Adrenal gland (tissue), 12 donors: Measurements from ENCODE around the gene ARL11. TPM values are rescaled to one million over a fixed set of nuclear protein-coding genes. Genes with fewer than 3 reads are reported as not detected.
"Not testable (repeated sequence)": the region's sequence is repeated elsewhere in the genome, so short reads cannot be mapped to it uniquely, and the experiment has no call there.

Experiments
- DNase-seq, 7 donors: peaks; one replicate each; pipeline ENCODE4 v3.0.0-alpha.2; 2019 to 2020
- H3K27ac ChIP-seq, 5 donors: fragments of 200-600 bp; sonication (generic) in 4 of 5; 1 replicate in 3 of 5; 2 replicates in 2 of 5; pipeline versions ENCODE4 v1.5.1 to v1.8.0; 2016 to 2020; ENCODE audit warnings: mild to moderate bottlenecking in 1 of 5
- H3K27me3 ChIP-seq: fragments of 200-600 bp; 2 replicates; pipeline ENCODE4 v1.8.0; 2021
- H3K36me3 ChIP-seq, 2 donors: fragments of 200-600 bp; replicated peaks in 1 of 2; 1 replicate in 1 of 2; 2 replicates in 1 of 2; pipeline versions ENCODE4 v1.5.1 to v1.8.0; 2018 to 2022
- H3K4me1 ChIP-seq, 2 donors: fragments of 200-600 bp; replicated peaks in 1 of 2; 1 replicate in 1 of 2; 2 replicates in 1 of 2; pipeline versions ENCODE4 v1.5.1 to v1.8.0; 2018 to 2021
- H3K4me3 ChIP-seq, 4 donors: fragments of 200-600 bp; sonication (generic) in 3 of 4; one replicate each; pipeline ENCODE4 v1.5.1; 2016 to 2018
- H3K9me3 ChIP-seq, 3 donors: fragments of 200-600 bp; sonication (generic) in 1 of 3; replicated peaks in 1 of 3; 1 replicate in 2 of 3; 2 replicates in 1 of 3; pipeline versions ENCODE4 v1.5.1 to v1.8.0; 2016 to 2021
- CTCF ChIP-seq, 6 experiments: fragments of 450-650 bp in 4 of 6; fragments of 200-600 bp in 2 of 6; sonication (generic) in 1 of 6; IDR thresholded peaks; 1 replicate in 5 of 6; 2 replicates in 1 of 6; pipeline versions ENCODE4 v1.5.1 to v1.8.0; 2016 to 2021; ENCODE audit warnings: antibody characterized with exemption in 6 of 6, mild to moderate bottlenecking in 2 of 6, moderate library complexity in 1 of 6
- POLR2A ChIP-seq, 2 donors: fragments of 450-650 bp; IDR thresholded peaks; one replicate each; pipeline ENCODE4 v1.6.1; 2017; ENCODE audit warnings: antibody characterized with exemption in 2 of 2, mild to moderate bottlenecking in 2 of 2, moderate library complexity in 1 of 2
- WGBS, 4 donors: extraction: QIAGEN DNeasy Blood & Tissue Kit in 2 of 4; methylation state at CpG; one replicate each; pipeline versions ENCODE4 v1.1.5 to v1.1.7; 2013 to 2017; 5-methylcytosine and 5-hydroxymethylcytosine counted together
- intact Hi-C, 2 donors: fragments of 100-400 bp; cut with DNase I; formaldehyde crosslinking; loops; one replicate each; pipeline versions ENCODE4 v1.14.1 to v1.15.0; 2022 to 2023
- polyA plus RNA-seq, 3 donors: library from polyadenylated mRNA; stranded (reverse); fragments of 200-250 nt in 2 of 3; fragments of 350-450 nt in 1 of 3; fragmentation: Illumina TruSeq in 1 of 3; extraction: RNeasy Lipid Tissue Mini Kit (QIAGEN cat#74804) in 1 of 3; gene quantifications; one replicate each; pipeline ENCODE4 v1.2.3, GENCODE V29; 2013 to 2014
- total RNA-seq, 9 donors: library from RNA; depleted of rRNA in 4 of 9; stranded (reverse); fragments of >200 nt in 4 of 9; fragments of 120-200 nt in 1 of 9; fragmentation: NEBNext Ultra II Directional in 1 of 9; extraction: Animal tissue kit (Norgen Biotek cat#: 25700) in 1 of 9; gene quantifications; one replicate each; pipeline versions ENCODE4 v1.1.0 to v1.2.4, GENCODE V29; 2013 to 2023
- donor health status: healthy with polysubstance abuse.
- donor health status: Bipolar disorder and iron deficiency.
- donor health status: DM: yes; HTN: yes; CAD: no.
- donor health status: DM: no; HTN: no; CAD: no.
- donor health status: DM: no; HTN: no; CAD: no.
- donor health status: DM: yes; HTN: yes; CAD: no.

Gene ARL11
- total and polyA plus RNA-seq, 12 donors, result 0.18 to 2.9 (median 1.5) TPM

GRCh38 chr13:49594576-49594975 lies 33.7 kb upstream of the ARL11 start:
- no peak for DNase-seq
- no peak for TF ChIP-seq CTCF (IDR thresholded peaks at IDR 0.05)
- TF ChIP-seq POLR2A (IDR thresholded peaks at IDR 0.05), result no peak
- Histone ChIP-seq H3K4me3 (no peak overlapping the region), H3K27ac (no peak overlapping the region), H3K36me3 (no peaks in the 10 kb centered on the region), H3K4me1 (no peaks in the 10 kb centered on the region), H3K9me3 (no peaks in the 10 kb centered on the region), H3K27me3 (no peaks in the 10 kb centered on the region)
- intact Hi-C loops, result no loop called here

- no peak for DNase-seq
- H3K4me1 ChIP-seq, result no peaks in the 10 kb centered on the region
- TF ChIP-seq POLR2A (IDR thresholded peaks at IDR 0.05), result no peak
- no peak for TF ChIP-seq CTCF (IDR thresholded peaks at IDR 0.05)
- H3K36me3 ChIP-seq, result no peaks in the 10 kb centered on the region
- intact Hi-C loops, result no loop called here
- 61 to 93% (median 75%) methylated on average over 2 of the region's 2 CpGs for WGBS, 4 donors
- H3K4me3 ChIP-seq, result no peak overlapping the region
- H3K27me3 ChIP-seq, result no peaks in the 10 kb centered on the region
- no peak overlapping the region for H3K27ac ChIP-seq
- no peaks in the 10 kb centered on the region for H3K9me3 ChIP-seq
Observed at GRCh38 chr13:49596221-49596620, 32.1 kb upstream of the ARL11 start.

- Histone ChIP-seq H3K27me3 (no peaks in the 10 kb centered on the region), H3K9me3 (no peaks in the 10 kb centered on the region), H3K4me1 (no peaks in the 10 kb centered on the region), H3K27ac (no peak overlapping the region), H3K36me3 (no peaks in the 10 kb centered on the region), H3K4me3 (no peak overlapping the region)
- intact Hi-C loops, result no loop called here
- DNase-seq, result no peak
- WGBS, 4 donors, result 81 to 86% (median 84%) methylated on average over 11 of the region's 11 CpGs
- TF ChIP-seq CTCF (IDR thresholded peaks at IDR 0.05), result no peak
- no peak for TF ChIP-seq POLR2A (IDR thresholded peaks at IDR 0.05)
Observed at GRCh38 chr13:49597043-49597641, 31.2 kb upstream of the ARL11 start.

GRCh38 chr13:49602005-49602404 lies 26.3 kb upstream of the ARL11 start:
- no peaks in the 10 kb centered on the region for H3K36me3 ChIP-seq
- 76 to 87% (median 82%) methylated on average over 1 of the region's 1 CpG for WGBS, 4 donors
- no peaks in the 10 kb centered on the region for H3K27me3 ChIP-seq
- H3K9me3 ChIP-seq, result no peaks in the 10 kb centered on the region
- no peak for TF ChIP-seq CTCF (IDR thresholded peaks at IDR 0.05)
- TF ChIP-seq POLR2A (IDR thresholded peaks at IDR 0.05), result no peak
- DNase-seq, result no peak
- no peak overlapping the region for H3K4me3 ChIP-seq
- H3K4me1 ChIP-seq, result peaks cover 3 to 5% of the 10 kb centered on the region in 2 donors
- no peak overlapping the region for H3K27ac ChIP-seq
- intact Hi-C loops, result loop anchor here in 1 of 2 donors (10.0 kb wide), 1 partner anchor 137 kb away; no protein-coding TSS in a partner anchor

- not testable (repeated sequence) for H3K4me3 ChIP-seq, H3K36me3 ChIP-seq, DNase-seq, H3K4me1 ChIP-seq, H3K27ac ChIP-seq, H3K27me3 ChIP-seq, H3K9me3 ChIP-seq
- intact Hi-C loops, result loop anchor here in 1 of 2 donors (10.0 kb wide), 1 partner anchor 138 kb away; no protein-coding TSS in a partner anchor
- 90 to 94% (median 93%) methylated on average over 7 of the region's 7 CpGs for WGBS, 4 donors
Observed at GRCh38 chr13:49602615-49603014, 25.7 kb upstream of the ARL11 start.
